BLaER1 treated with 17β-estradiol and CSF1 and Interleukin-3, amounts not matched to agents 10 nM and 100 nM (cell line): ENCODE measurements around the gene GFRA4.

Experiments
- H3K27ac ChIP-seq, 11 experiments: shearing (Covaris generic); formaldehyde crosslinking; 2 replicates each; pipeline ENCODE4 v1.8.1; 2022
- H3K27me3 ChIP-seq, 11 experiments: shearing (Covaris generic); formaldehyde crosslinking; 2 replicates each; pipeline ENCODE4 v1.8.1; 2022
- H3K36me3 ChIP-seq, 11 experiments: shearing (Covaris generic); formaldehyde crosslinking; 2 replicates each; pipeline ENCODE4 v1.8.1; 2022
- H3K4me1 ChIP-seq, 10 experiments: shearing (Covaris generic); formaldehyde crosslinking; 2 replicates each; pipeline ENCODE4 v1.8.1; 2022
- H3K4me2 ChIP-seq, 11 experiments: shearing (Covaris generic); formaldehyde crosslinking; 2 replicates each; pipeline ENCODE4 v1.8.1; 2022
- H3K4me3 ChIP-seq, 10 experiments: shearing (Covaris generic); formaldehyde crosslinking; 2 replicates each; pipeline ENCODE4 v1.8.1; 2022
- H3K9ac ChIP-seq, 11 experiments: shearing (Covaris generic); formaldehyde crosslinking; 2 replicates each; pipeline ENCODE4 v1.8.1; 2022
- H3K9me3 ChIP-seq, 11 experiments: shearing (Covaris generic); formaldehyde crosslinking; replicated peaks in 1 of 11; 2 replicates each; pipeline ENCODE4 v1.8.1; 2022
- H4K20me1 ChIP-seq, 11 experiments: shearing (Covaris generic); formaldehyde crosslinking; 2 replicates each; pipeline ENCODE4 v1.8.1; 2022
- Cebpa-rat ChIP-seq, 11 experiments: shearing (Covaris generic); IDR thresholded peaks; 2 replicates each; pipeline ENCODE4 v1.8.1; 2022

Gene GFRA4

GRCh38 chr20:3681352-3681930, 18.2 kb upstream of the GFRA4 start:
- Histone ChIP-seq H3K9me3 (no peaks in the 10 kb centered on the region), H4K20me1 (peaks cover 0 to 10% (median 0%) of the 10 kb centered on the region in 11 experiments; a peak in 3 of 22 replicates), H3K9ac (no peak overlapping the region), H3K4me1 (peaks cover 11 to 22% (median 12%) of the 10 kb centered on the region in 10 experiments), H3K36me3 (no peaks in the 10 kb centered on the region), H3K4me2 (no peak overlapping the region), H3K27ac (no peak overlapping the region), H3K4me3 (no peak overlapping the region), H3K27me3 (peaks cover 46 to 70% (median 60%) of the 10 kb centered on the region in 11 experiments)
- no peak for TF ChIP-seq Cebpa-rat (IDR thresholded peaks at IDR 0.05)

DNA sequence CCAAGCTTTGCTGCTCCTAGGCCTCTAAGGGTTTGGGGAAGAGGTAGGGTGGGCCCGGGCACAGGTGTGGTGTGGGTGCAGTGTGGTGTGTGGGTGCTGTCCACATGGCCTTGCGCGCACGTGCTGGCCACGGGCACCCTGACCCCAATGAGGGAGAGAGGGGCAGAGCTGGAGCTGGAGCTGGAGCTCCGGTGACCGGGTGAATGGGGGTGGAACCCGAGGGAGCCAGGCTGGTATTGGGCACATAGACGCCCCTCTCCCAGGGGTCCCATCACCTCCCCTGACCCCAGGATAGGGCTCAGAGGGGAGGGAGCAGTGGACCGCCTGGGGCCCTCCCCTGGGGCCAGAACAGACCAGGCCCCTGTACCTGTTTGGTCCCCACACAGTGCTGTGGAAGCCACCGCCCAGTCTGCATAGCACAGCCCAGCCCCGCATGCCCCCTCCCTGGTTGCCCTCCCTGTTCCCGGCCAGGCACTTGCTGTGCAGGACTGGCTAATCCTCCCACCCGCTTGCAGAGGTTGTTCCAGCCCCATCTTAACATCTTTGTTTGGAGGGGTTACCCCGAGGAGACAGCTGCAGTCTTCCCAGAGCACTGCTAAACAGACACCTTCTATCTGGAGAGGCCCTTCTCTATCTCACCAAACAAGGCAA, 17.6 kb upstream of the GFRA4 start:
- Histone ChIP-seq H3K27me3 (peaks cover 46 to 76% (median 61%) of the 10 kb centered on the region in 11 experiments), H3K4me3 (no peak overlapping the region), H3K4me1 (peaks cover 12 to 25% (median 15%) of the 10 kb centered on the region in 10 experiments), H3K4me2 (peak overlapping the region in 2 of 11 experiments; percentile 35 to 47; a peak in 1 of 22 replicates), H3K36me3 (no peaks in the 10 kb centered on the region), H3K9me3 (no peaks in the 10 kb centered on the region), H3K9ac (no peak overlapping the region), H3K27ac (no peak overlapping the region), H4K20me1 (peaks cover 0 to 10% (median 0%) of the 10 kb centered on the region in 11 experiments; a peak in 2 of 22 replicates)
- no peak for TF ChIP-seq Cebpa-rat (IDR thresholded peaks at IDR 0.05)

GRCh38 chr20:3679749-3680700, 16.8 kb upstream of the GFRA4 start:
- no peak for TF ChIP-seq Cebpa-rat (IDR thresholded peaks at IDR 0.05)
- peak overlapping the region in 2 of 11 experiments; percentile 35 to 47; a peak in 2 of 22 replicates for H3K4me2 ChIP-seq
- peaks cover 0 to 14% (median 0%) of the 10 kb centered on the region in 11 experiments; a peak in 2 of 22 replicates for H4K20me1 ChIP-seq
- H3K4me1 ChIP-seq: peaks cover 12 to 25% (median 15%) of the 10 kb centered on the region in 10 experiments
- H3K9ac ChIP-seq: peak overlapping the region in 1 of 11 experiments; percentile 19; a peak in 1 of 22 replicates
- H3K27me3 ChIP-seq: peaks cover 51 to 83% (median 66%) of the 10 kb centered on the region in 11 experiments
- H3K9me3 ChIP-seq: no peaks in the 10 kb centered on the region
- H3K4me3 ChIP-seq: no peak overlapping the region
- no peak overlapping the region for H3K27ac ChIP-seq
- no peaks in the 10 kb centered on the region for H3K36me3 ChIP-seq

- Histone ChIP-seq H3K9me3 (no peaks in the 10 kb centered on the region), H3K9ac (peak overlapping the region in 1 of 11 experiments; percentile 19; a peak in 1 of 22 replicates), H3K27me3 (peaks cover 59 to 89% (median 70%) of the 10 kb centered on the region in 11 experiments), H3K4me2 (no peak overlapping the region), H3K27ac (no peak overlapping the region), H3K36me3 (no peaks in the 10 kb centered on the region), H4K20me1 (peaks cover 0 to 23% (median 0%) of the 10 kb centered on the region in 11 experiments; a peak in 3 of 22 replicates), H3K4me1 (peaks cover 12 to 25% (median 15%) of the 10 kb centered on the region in 10 experiments), H3K4me3 (no peak overlapping the region)
- no peak for TF ChIP-seq Cebpa-rat (IDR thresholded peaks at IDR 0.05)
These were observed 15.9 kb upstream of the GFRA4 start for GRCh38 chr20:3678856-3679720.

DNA sequence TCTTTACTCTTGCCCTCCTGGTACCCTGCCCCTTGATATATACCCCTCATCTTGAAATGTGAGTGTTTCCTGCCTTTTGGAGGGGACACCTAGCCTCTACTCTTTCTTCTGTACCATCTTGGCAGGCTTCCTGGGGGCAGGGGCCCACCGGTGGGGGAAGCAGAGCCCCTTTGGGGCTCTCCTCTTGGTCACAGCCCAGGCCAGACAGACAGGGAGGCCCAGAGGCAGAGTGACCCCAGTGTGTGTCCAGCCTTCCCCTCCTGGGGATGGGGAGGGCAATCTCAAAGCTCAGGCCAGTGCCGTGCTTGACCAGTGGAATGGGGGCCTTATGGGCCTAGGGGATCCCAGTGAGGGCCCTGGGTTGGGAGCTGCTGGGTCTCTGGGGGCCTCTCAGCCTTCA, 15.0 kb upstream of the GFRA4 start:
- 0 out of 22 replicates have a peak overlapping the region, but pooled peaks of 1 of the 11 experiments have one; percentile 24 for H3K9ac ChIP-seq
- no peaks in the 10 kb centered on the region for H3K9me3 ChIP-seq
- no peaks in the 10 kb centered on the region for H3K36me3 ChIP-seq
- peaks cover 58 to 90% (median 69%) of the 10 kb centered on the region in 11 experiments for H3K27me3 ChIP-seq
- no peak overlapping the region for H3K4me3 ChIP-seq
- no peak for TF ChIP-seq Cebpa-rat (IDR thresholded peaks at IDR 0.05)
- H4K20me1 ChIP-seq: peaks cover 0 to 23% (median 0%) of the 10 kb centered on the region in 11 experiments; a peak in 3 of 22 replicates
- H3K27ac ChIP-seq: no peak overlapping the region
- no peak overlapping the region for H3K4me2 ChIP-seq
- H3K4me1 ChIP-seq: peaks cover 13 to 30% (median 15%) of the 10 kb centered on the region in 10 experiments

DNA sequence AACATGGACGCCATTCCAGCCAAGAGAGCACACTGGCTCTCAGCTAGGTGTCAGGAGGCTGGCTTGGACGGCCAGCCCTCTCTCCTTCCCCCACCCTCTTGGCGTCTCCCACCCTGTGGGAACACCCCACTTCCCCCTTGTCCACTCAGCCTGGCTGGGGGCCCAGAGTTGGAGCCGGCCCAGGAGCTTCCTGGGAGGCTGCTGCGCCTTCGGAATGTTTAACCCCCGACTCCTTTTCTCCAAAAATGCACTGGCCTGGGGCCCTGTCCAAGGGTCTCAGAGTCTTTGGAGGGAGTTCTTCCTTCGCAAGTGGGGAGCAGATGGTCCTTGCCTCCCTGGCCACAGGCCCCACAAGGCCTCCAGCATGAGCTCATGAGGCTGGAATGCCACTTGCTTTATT, 14.5 kb upstream of the GFRA4 start:
- Histone ChIP-seq H3K9me3 (no peaks in the 10 kb centered on the region), H3K4me2 (peak overlapping the region in 6 of 11 experiments; percentile 62 to 83 (median 77); a peak in 4 of 22 replicates), H3K27me3 (peaks cover 57 to 90% (median 69%) of the 10 kb centered on the region in 11 experiments), H3K4me3 (no peak overlapping the region), H3K36me3 (no peaks in the 10 kb centered on the region), H3K27ac (no peak overlapping the region), H3K4me1 (peaks cover 16 to 35% (median 19%) of the 10 kb centered on the region in 10 experiments), H4K20me1 (peaks cover 0 to 23% (median 0%) of the 10 kb centered on the region in 11 experiments; a peak in 3 of 22 replicates), H3K9ac (peak overlapping the region in 1 of 11 experiments; percentile 4; a peak in 1 of 22 replicates)
- no peak for TF ChIP-seq Cebpa-rat (IDR thresholded peaks at IDR 0.05)

GRCh38 chr20:3674995-3675900, 12.0 kb upstream of the GFRA4 start:
- H3K9ac ChIP-seq: no peak overlapping the region; a peak in 1 of 22 replicates
- no peaks in the 10 kb centered on the region for H3K9me3 ChIP-seq
- H3K4me2 ChIP-seq: no peak overlapping the region
- no peaks in the 10 kb centered on the region for H3K36me3 ChIP-seq
- peaks cover 41 to 55% (median 43%) of the 10 kb centered on the region in 10 experiments for H3K4me1 ChIP-seq
- H3K27me3 ChIP-seq: peaks cover 36 to 81% (median 59%) of the 10 kb centered on the region in 11 experiments
- H3K27ac ChIP-seq: no peak overlapping the region
- H4K20me1 ChIP-seq: peaks cover 0 to 36% (median 14%) of the 10 kb centered on the region in 11 experiments; a peak in 16 of 22 replicates
- no peak overlapping the region for H3K4me3 ChIP-seq
- TF ChIP-seq Cebpa-rat (IDR thresholded peaks at IDR 0.05): no peak
